ENCODE results near the gene KIRREL1. TPM values are rescaled to one million over a fixed set of nuclear protein-coding genes. Genes with fewer than 3 reads are reported as not detected.

KIRREL1 gene
- total RNA-seq, 2 experiments from 2014 or later, result not detected

DNA sequence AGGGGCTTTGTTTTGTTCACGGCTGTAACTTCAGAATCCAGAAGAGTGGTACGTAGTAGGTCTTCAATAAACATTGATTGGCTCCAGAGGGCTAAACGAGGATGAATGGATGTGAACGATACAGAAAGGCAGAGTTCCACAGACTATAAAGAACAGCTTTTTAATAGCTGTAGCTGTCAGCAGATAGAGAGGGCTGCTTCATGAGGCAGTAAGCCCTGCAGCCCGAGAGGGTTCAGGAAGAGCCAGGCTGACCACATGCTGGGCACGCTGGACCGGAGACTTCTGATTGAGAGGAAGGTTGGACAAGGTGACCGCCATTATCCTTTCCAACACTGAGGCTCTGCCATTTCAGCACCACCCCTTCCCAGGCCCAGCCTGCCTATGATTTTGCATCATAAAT lies 45.3 kb downstream of the KIRREL1 start:
- no peak overlapping the region for H3K4me3 Mint-ChIP-seq
- CTCF ChIA-PET, result no interaction called here
- DNase-seq (no peak), ATAC-seq (ENCODE audit: poor library complexity) (no peak)
- H3K27me3 Mint-ChIP-seq, result peaks cover 29% of the 10 kb centered on the region
- intact Hi-C loops (cut with DNase I, micrococcal nuclease), result no loop called here
- TF ChIP-seq, protein P1, sequence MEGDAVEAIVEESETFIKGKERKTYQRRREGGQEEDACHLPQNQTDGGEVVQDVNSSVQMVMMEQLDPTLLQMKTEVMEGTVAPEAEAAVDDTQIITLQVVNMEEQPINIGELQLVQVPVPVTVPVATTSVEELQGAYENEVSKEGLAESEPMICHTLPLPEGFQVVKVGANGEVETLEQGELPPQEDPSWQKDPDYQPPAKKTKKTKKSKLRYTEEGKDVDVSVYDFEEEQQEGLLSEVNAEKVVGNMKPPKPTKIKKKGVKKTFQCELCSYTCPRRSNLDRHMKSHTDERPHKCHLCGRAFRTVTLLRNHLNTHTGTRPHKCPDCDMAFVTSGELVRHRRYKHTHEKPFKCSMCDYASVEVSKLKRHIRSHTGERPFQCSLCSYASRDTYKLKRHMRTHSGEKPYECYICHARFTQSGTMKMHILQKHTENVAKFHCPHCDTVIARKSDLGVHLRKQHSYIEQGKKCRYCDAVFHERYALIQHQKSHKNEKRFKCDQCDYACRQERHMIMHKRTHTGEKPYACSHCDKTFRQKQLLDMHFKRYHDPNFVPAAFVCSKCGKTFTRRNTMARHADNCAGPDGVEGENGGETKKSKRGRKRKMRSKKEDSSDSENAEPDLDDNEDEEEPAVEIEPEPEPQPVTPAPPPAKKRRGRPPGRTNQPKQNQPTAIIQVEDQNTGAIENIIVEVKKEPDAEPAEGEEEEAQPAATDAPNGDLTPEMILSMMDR (IDR thresholded peaks at IDR 0.05), result no peak
- Histone ChIP-seq H3K4me3 (ENCODE audit: low read length) (no peak overlapping the region), H3K4me1 (ENCODE audit: insufficient read depth, low read length) (no peaks in the 10 kb centered on the region), H3K9me3 (ENCODE audit: control insufficient read depth in 1 of 2, insufficient read depth in 1 of 2, low read length in 2 of 2) (no peaks in the 10 kb centered on the region), H3K27ac (ENCODE audit: low read depth in 1 of 2, low read length in 2 of 2) (no peak overlapping the region), H3K27me3 (ENCODE audit: control insufficient read depth in 1 of 2, insufficient read depth in 2 of 2, low read length in 2 of 2) (peaks cover 0 to 4% of the 10 kb centered on the region in 2 experiments), H3K36me3 (ENCODE audit: insufficient read depth, low read length) (no peaks in the 10 kb centered on the region)
- H3K4me1 Mint-ChIP-seq (ENCODE audit: low read depth), result no peaks in the 10 kb centered on the region
- POLR2A ChIA-PET, result no interaction called here
- H3K27ac Mint-ChIP-seq, result no peak overlapping the region
- no peaks in the 10 kb centered on the region for H3K36me3 Mint-ChIP-seq (ENCODE audit: low read depth)
- H3K9me3 Mint-ChIP-seq, result no peaks in the 10 kb centered on the region

DNA sequence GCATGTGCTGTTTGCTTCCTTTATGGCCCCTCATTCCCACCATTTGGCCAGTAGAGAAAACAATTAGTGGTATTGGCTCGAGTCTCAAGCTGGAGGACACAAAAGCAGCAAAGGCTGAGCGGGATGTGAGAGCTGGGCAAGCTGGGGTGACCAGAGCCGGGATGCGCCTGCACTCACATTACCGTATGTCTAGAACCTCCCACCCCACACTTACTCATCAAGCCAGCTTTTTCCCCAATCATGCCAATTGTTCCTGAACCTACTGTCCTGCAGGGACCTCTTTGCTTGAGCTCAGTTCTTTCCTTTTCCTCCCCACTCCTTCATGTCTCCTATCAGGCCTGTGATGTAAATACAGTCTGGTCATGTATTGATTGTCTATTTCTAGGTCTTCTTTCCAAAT lies 45.9 kb downstream of the KIRREL1 start:
- DNase-seq, result no peak
- TF ChIP-seq, protein P1 (IDR thresholded peaks at IDR 0.05), result no peak
- Mint-ChIP-seq H3K27me3 (peaks cover 29% of the 10 kb centered on the region), H3K4me3 (no peak overlapping the region), H3K27ac (no peak overlapping the region), H3K9me3 (no peaks in the 10 kb centered on the region), H3K36me3 (ENCODE audit: low read depth) (no peaks in the 10 kb centered on the region), H3K4me1 (ENCODE audit: low read depth) (no peaks in the 10 kb centered on the region)
- peaks cover 0 to 4% of the 10 kb centered on the region in 2 experiments for H3K27me3 ChIP-seq (ENCODE audit: control insufficient read depth in 1 of 2, insufficient read depth in 2 of 2, low read length in 2 of 2)
- ChIA-PET POLR2A (no interaction called here), CTCF (no interaction called here)
- H3K4me1 ChIP-seq (ENCODE audit: insufficient read depth, low read length), result no peaks in the 10 kb centered on the region
- H3K36me3 ChIP-seq (ENCODE audit: insufficient read depth, low read length), result no peaks in the 10 kb centered on the region
- H3K4me3 ChIP-seq (ENCODE audit: low read length), result no peak overlapping the region
- H3K9me3 ChIP-seq (ENCODE audit: control insufficient read depth in 1 of 2, insufficient read depth in 1 of 2, low read length in 2 of 2), result no peaks in the 10 kb centered on the region
- ATAC-seq (ENCODE audit: poor library complexity), result no peak
- H3K27ac ChIP-seq (ENCODE audit: low read depth in 1 of 2, low read length in 2 of 2), result no peak overlapping the region
- intact Hi-C loops (cut with DNase I, micrococcal nuclease), result no loop called here

DNA sequence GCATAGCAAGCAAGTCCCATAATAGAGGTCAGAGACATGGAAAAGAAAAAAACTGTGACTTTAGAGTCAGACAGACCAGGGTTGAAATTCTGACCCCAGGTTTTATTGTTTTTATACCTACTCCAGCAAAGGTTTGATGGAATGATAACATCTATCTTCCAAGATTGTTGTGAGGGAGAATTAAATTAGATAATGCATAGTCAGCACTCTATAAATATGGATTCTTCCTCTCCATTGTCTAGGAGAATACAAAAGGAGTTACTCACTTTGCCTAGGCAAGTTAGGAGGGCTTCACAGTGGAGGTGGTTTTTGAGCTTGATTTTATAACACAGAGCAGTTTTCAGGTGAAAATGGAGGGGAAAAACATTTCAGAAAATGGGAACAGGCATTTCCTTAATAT lies 46.9 kb downstream of the KIRREL1 start:
- Mint-ChIP-seq H3K9me3 (no peaks in the 10 kb centered on the region), H3K36me3 (ENCODE audit: low read depth) (no peaks in the 10 kb centered on the region), H3K27ac (no peak overlapping the region), H3K4me1 (ENCODE audit: low read depth) (no peaks in the 10 kb centered on the region), H3K27me3 (peaks cover 29% of the 10 kb centered on the region), H3K4me3 (no peak overlapping the region)
- Histone ChIP-seq H3K4me1 (ENCODE audit: insufficient read depth, low read length) (no peaks in the 10 kb centered on the region), H3K27me3 (ENCODE audit: control insufficient read depth in 1 of 2, insufficient read depth in 2 of 2, low read length in 2 of 2) (peaks cover 0 to 4% of the 10 kb centered on the region in 2 experiments), H3K9me3 (ENCODE audit: control insufficient read depth in 1 of 2, insufficient read depth in 1 of 2, low read length in 2 of 2) (no peaks in the 10 kb centered on the region), H3K36me3 (ENCODE audit: insufficient read depth, low read length) (no peaks in the 10 kb centered on the region), H3K4me3 (ENCODE audit: low read length) (no peak overlapping the region), H3K27ac (ENCODE audit: low read depth in 1 of 2, low read length in 2 of 2) (no peak overlapping the region)
- CTCF ChIA-PET, result no interaction called here
- intact Hi-C loops (cut with DNase I, micrococcal nuclease), result no loop called here
- POLR2A ChIA-PET, result no interaction called here
- DNase-seq (no peak), ATAC-seq (ENCODE audit: poor library complexity) (no peak)
- TF ChIP-seq, protein P1 (IDR thresholded peaks at IDR 0.05), result no peak
